Epithelial cell of proximal tubule (primary cell): ENCODE results near the gene TRIM15. TPM values are rescaled to one million over a fixed set of nuclear protein-coding genes. Genes with fewer than 3 reads are reported as not detected.

Experiments
- total RNA-seq: library from RNA; depleted of rRNA; stranded (reverse); fragments of >200 nt; gene quantifications from 2 replicates; pipeline ENCODE4 v1.2.3, GENCODE V29; 2015

The TRIM15 gene
- total RNA-seq, 1 donor from 2014 or later, result not detected

Other genes starting within 250 kb of the TRIM15 start
- 132 and 479 TPM in 2 replicates for gene HLA-A, start 221.0 kb upstream of the TRIM15 start, total RNA-seq
- 30.3 and 31.7 TPM in 2 replicates for gene POLR1H, start 102.3 kb upstream of the TRIM15 start, total RNA-seq
- 45.4 and 54.5 TPM in 2 replicates for gene PPP1R11, start 96.3 kb upstream of the TRIM15 start, total RNA-seq
- not detected in 2 replicates for gene RNF39, start 87.8 kb upstream of the TRIM15 start, total RNA-seq
- gene TRIM31, start 50.5 kb upstream of the TRIM15 start, total RNA-seq, result not detected in 2 replicates
- not detected in 2 replicates for gene TRIM40, start 27.4 kb upstream of the TRIM15 start, total RNA-seq
- not detected in 2 replicates for gene TRIM10, start 2.3 kb upstream of the TRIM15 start, total RNA-seq
- gene TRIM26, start 49.9 kb downstream of the TRIM15 start, total RNA-seq, result 14.7 and 35.1 TPM in 2 replicates
- gene TRIM39, start 163.4 kb downstream of the TRIM15 start, total RNA-seq, result 9.8 and 14.2 TPM in 2 replicates
- 85.1 and 99.0 TPM in 2 replicates for gene RPP21, start 181.6 kb downstream of the TRIM15 start, total RNA-seq